Endothelial cell of umbilical vein (primary cell): ENCODE measurements around the gene CCNDBP1. TPM values are rescaled to one million over a fixed set of nuclear protein-coding genes. Genes with fewer than 3 reads are reported as not detected.

Experiments used
- BruUV-seq: library from RNA; stranded (reverse); fragments of 400-500 nt; replicated peaks from 2 replicates; lab custom pipeline; 2021; lab: Mats Ljungman, UMichigan
- CTCF ChIA-PET: fragments of 300-600, 350-600 bp; sonication (Branson Sonifier 250); formaldehyde crosslinking; loops from one replicate; lab custom pipeline; 2021; ENCODE audit warnings: antibody characterized with exemption, inconsistent platforms; lab: Charles Lee
- POLR2A ChIA-PET: fragments of 300-600, 350-600 bp; sonication (Branson Sonifier 250); formaldehyde crosslinking; loops from one replicate; lab custom pipeline; 2021; ENCODE audit warnings: antibody characterized with exemption, inconsistent platforms; lab: Charles Lee
- DNase-seq: peaks from one replicate; pipeline ENCODE4 v3.0.0-alpha.2; 2011; ENCODE audit warnings: low read depth, low spot score
- FAIRE-seq: peaks from 2 replicates; lab custom pipeline; 2011; peaks lifted over from hg19 to GRCh38; lab: Jason Lieb, UNC
- H2AFZ ChIP-seq: 2 replicates; pipeline ENCODE4 v1.6.0; 2012; ENCODE audit warnings: low read depth, low read length, control low read depth, inconsistent platforms
- H3K27ac ChIP-seq: 2 replicates; pipeline ENCODE4 v1.5.1; 2011; ENCODE audit warnings: low read depth, mild to moderate bottlenecking, control low read depth, low read length, moderate library complexity; ENCODE audit not compliant: insufficient read depth
- H3K27me3 ChIP-seq, 2 experiments: 2 replicates each; pipeline versions ENCODE4 v1.6.0 to v1.6.1; 2011; ENCODE audit warnings: low read length in 2 of 2, mixed read lengths in 1 of 2; ENCODE audit not compliant: control insufficient read depth in 2 of 2, insufficient read depth in 2 of 2
- H3K36me3 ChIP-seq, 2 experiments: 2 replicates in 1 of 2; 3 replicates in 1 of 2; pipeline ENCODE4 v1.5.1; 2011; ENCODE audit warnings: low read length in 2 of 2, mild to moderate bottlenecking in 1 of 2, moderate library complexity in 1 of 2; ENCODE audit not compliant: control insufficient read depth in 2 of 2, insufficient read depth in 2 of 2; ENCODE audit errors: extremely low read depth in 1 of 2
- H3K4me1 ChIP-seq: 3 replicates; pipeline ENCODE4 v1.5.1; 2011; ENCODE audit warnings: mild to moderate bottlenecking, low read length; ENCODE audit not compliant: control insufficient read depth, insufficient read depth; ENCODE audit errors: extremely low read depth
- H3K4me2 ChIP-seq: 2 replicates; pipeline ENCODE4 v1.6.1; 2011; ENCODE audit warnings: low read length, control low read depth, mixed read lengths; ENCODE audit not compliant: insufficient read depth
- H3K4me3 ChIP-seq, 3 experiments: fragments of 200-600 bp in 1 of 3; sonication (generic), shearing (Covaris generic) in 1 of 3; replicated peaks in 1 of 3; 2 replicates each; pipeline ENCODE4 v1.5.1; 2011 to 2016; ENCODE audit warnings: control low read depth in 3 of 3, low read length in 3 of 3, mild to moderate bottlenecking in 2 of 3, inconsistent platforms in 1 of 3, low read depth in 1 of 3, moderate library complexity in 1 of 3; ENCODE audit not compliant: insufficient read depth in 1 of 3
- H3K79me2 ChIP-seq: 2 replicates; pipeline ENCODE4 v1.6.0; 2012; ENCODE audit warnings: low read length, inconsistent platforms; ENCODE audit not compliant: control insufficient read depth, insufficient read depth
- H3K9ac ChIP-seq: replicated peaks from 2 replicates; pipeline ENCODE3; 2011; ENCODE audit warnings: low read length, control low read depth; ENCODE audit not compliant: insufficient read depth; ENCODE audit errors: extremely low read depth
- H3K9me1 ChIP-seq: replicated peaks from 3 replicates; pipeline ENCODE4 v1.6.0; 2011; ENCODE audit warnings: mild to moderate bottlenecking, low read length; ENCODE audit not compliant: control insufficient read depth, insufficient read depth; ENCODE audit errors: extremely low read depth
- H3K9me3 ChIP-seq: replicated peaks from 2 replicates; pipeline ENCODE4 v1.5.1; 2012; ENCODE audit warnings: low read length, inconsistent platforms; ENCODE audit not compliant: control insufficient read depth, insufficient read depth
- H4K20me1 ChIP-seq: replicated peaks from 2 replicates; pipeline ENCODE3; 2011; ENCODE audit warnings: mild to moderate bottlenecking, low read length; ENCODE audit not compliant: control insufficient read depth, insufficient read depth; ENCODE audit errors: extremely low read depth
- CTCF ChIP-seq, 2 donors: IDR thresholded peaks; 1 replicate in 1 of 2; 2 replicates in 1 of 2; pipeline ENCODE4 v1.5.1; 2011; ENCODE audit warnings: low read length in 2 of 2, mild to moderate bottlenecking in 2 of 2, moderate library complexity in 2 of 2, control low read depth in 1 of 2, inconsistent platforms in 1 of 2, low read depth in 1 of 2; ENCODE audit not compliant: insufficient read depth in 1 of 2; ENCODE audit errors: extremely low read depth in 1 of 2
- EZH2 ChIP-seq: IDR thresholded peaks from 2 replicates; pipeline ENCODE4 v1.6.1; 2012; ENCODE audit warnings: borderline replicate concordance, low read depth, mild to moderate bottlenecking, moderate library complexity, low read length, inconsistent platforms; ENCODE audit not compliant: severe bottlenecking
- FOS ChIP-seq: IDR thresholded peaks from 2 replicates; pipeline ENCODE4 v1.6.1; 2011; ENCODE audit warnings: mild to moderate bottlenecking, low read length, moderate library complexity, borderline replicate concordance; ENCODE audit not compliant: insufficient read depth
- GATA2 ChIP-seq: IDR thresholded peaks from 2 replicates; pipeline ENCODE4 v1.7.0; 2011; ENCODE audit warnings: low read depth, mild to moderate bottlenecking, moderate library complexity, mixed read lengths, low read length; ENCODE audit not compliant: insufficient read length, insufficient read depth
- JUN ChIP-seq: IDR thresholded peaks from 2 replicates; pipeline ENCODE4 v1.6.1; 2011; ENCODE audit warnings: borderline replicate concordance, low read depth; ENCODE audit not compliant: insufficient read length, insufficient read depth
- MAX ChIP-seq: IDR thresholded peaks from 2 replicates; pipeline ENCODE4 v1.6.1; 2011; ENCODE audit not compliant: insufficient read depth, insufficient read length
- MYC ChIP-seq: IDR thresholded peaks from one replicate; pipeline ENCODE4 v1.6.1; 2011; ENCODE audit warnings: mild to moderate bottlenecking, low read depth, low read length
- POLR2A ChIP-seq: IDR thresholded peaks from 2 replicates; pipeline ENCODE4 v1.6.1; 2012; ENCODE audit warnings: low read depth, mild to moderate bottlenecking, control low read depth, low read length
- POLR2AphosphoS5 ChIP-seq: IDR thresholded peaks from 2 replicates; pipeline ENCODE4 v1.6.1; 2012; ENCODE audit warnings: low read depth, mild to moderate bottlenecking, control low read depth, low read length, moderate library complexity; ENCODE audit not compliant: insufficient read depth
- dilution Hi-C: fragments of 300-500 bp; cut with MboI; formaldehyde crosslinking; loops from one replicate; pipeline ENCODE4 v1.15.0; 2019; ENCODE audit warnings: low sequenced_read_pairs; ENCODE audit not compliant: extremely low pct_ligation_motif_present
- intact Hi-C: fragments of 100-400 bp; cut with micrococcal nuclease; formaldehyde crosslinking; loops from one replicate; pipeline ENCODE4 v1.10.0; 2022
- polyA plus RNA-seq, 4 experiments: library from polyadenylated mRNA; depleted of rRNA in 3 of 4; stranded (reverse) in 3 of 4; unstranded in 1 of 4; fragments of >200 nt; gene quantifications; 2 replicates each; pipeline versions ENCODE4 v1.2.1 to v1.2.3, GENCODE V29; 2011 to 2012; ENCODE audit warnings: missing spikeins in 1 of 4
- total RNA-seq: library from RNA; stranded (reverse); gene quantifications from 2 replicates; pipeline ENCODE4 v1.2.3, GENCODE V29; 2021

CCNDBP1 gene
- total and polyA plus RNA-seq, 2 donors (not counting 3 experiments of a cell fraction or from before 2014, with no cell fraction given), result 39.9 to 54.9 TPM

GRCh38 chr15:43235536-43235935 is 50.3 kb downstream of the CCNDBP1 start:
- Histone ChIP-seq H3K36me3 (no peaks in the 10 kb centered on the region), H3K27me3 (peaks cover 0 to 7% of the 10 kb centered on the region in 2 experiments), H3K4me3 (no peak overlapping the region), H3K27ac (no peak overlapping the region), H3K79me2 (no peaks in the 10 kb centered on the region), H3K9ac (no peak overlapping the region), H3K4me1 (no peaks in the 10 kb centered on the region), H3K9me1 (no peaks in the 10 kb centered on the region), H4K20me1 (no peaks in the 10 kb centered on the region), H3K4me2 (no peak overlapping the region), H3K9me3 (no peaks in the 10 kb centered on the region), H2AFZ (no peak overlapping the region)
- POLR2A ChIA-PET, result no interaction called here
- DNase-seq (no peak), FAIRE-seq (no peak)
- CTCF ChIA-PET, result interaction anchor here (1.0 to 2.1 kb wide), 3 partner anchors 10 to 50 kb away, joined by 3 to 17 read pairs (median 3); no protein-coding TSS in a partner anchor
- TF ChIP-seq MYC (no peak), FOS (no peak), EZH2 (no peak), JUN (no peak), POLR2A (no peak), CTCF (IDR thresholded peaks at IDR 0.05; ENCODE audit: extremely low read depth in 1 of 2, insufficient read depth in 1 of 2, low read depth in 1 of 2, low read length in 2 of 2) (no peak), POLR2AphosphoS5 (no peak), MAX (no peak), GATA2 (no peak)
- no TSS peak for BruUV-seq
- intact Hi-C loops, result no loop called here
- dilution Hi-C loops, result no loop called here
